CD4-positive, alpha-beta T cell treated with Interferon gamma for 1 hour (primary cell): ENCODE measurements around the gene PRSS3.
"Not testable (repeated sequence)": the region's sequence is repeated elsewhere in the genome, so short reads cannot be mapped to it uniquely, and the experiment has no call there.

Experiments
- DNase-seq: peaks from one replicate; pipeline ENCODE4 v3.0.0-alpha.2; 2020

The PRSS3 gene

DNA sequence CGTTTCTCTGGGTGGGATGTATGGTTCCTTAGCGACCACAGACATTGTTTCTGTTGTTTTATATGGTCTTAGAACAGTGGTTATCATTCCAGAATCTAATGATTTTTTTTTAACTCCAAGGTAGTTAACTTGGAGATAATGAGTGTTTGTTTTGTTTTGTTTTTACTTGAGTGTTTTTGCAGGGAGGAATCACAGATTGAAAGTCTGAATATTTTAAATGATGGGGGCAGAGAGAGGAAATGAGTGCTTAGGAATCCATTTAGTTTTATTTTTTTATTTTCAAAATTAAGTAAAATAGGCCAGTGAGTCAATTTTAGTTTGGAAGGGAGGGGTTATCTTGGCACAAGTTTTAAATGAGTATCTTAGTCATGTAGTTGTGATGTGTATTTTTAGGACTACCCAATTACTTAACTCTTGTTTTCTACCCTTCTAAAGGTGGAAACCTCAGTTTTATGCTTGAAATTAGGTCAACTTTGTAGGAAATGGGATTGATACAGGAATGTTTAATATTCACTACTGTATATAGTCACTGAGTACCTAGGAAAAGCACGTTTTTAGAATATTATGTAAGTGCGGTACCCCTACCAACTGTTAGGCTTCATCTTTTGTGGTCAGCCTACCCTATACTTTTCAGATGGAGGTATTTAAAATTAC, 23.6 kb downstream of the PRSS3 start:
- no peak for DNase-seq

DNA sequence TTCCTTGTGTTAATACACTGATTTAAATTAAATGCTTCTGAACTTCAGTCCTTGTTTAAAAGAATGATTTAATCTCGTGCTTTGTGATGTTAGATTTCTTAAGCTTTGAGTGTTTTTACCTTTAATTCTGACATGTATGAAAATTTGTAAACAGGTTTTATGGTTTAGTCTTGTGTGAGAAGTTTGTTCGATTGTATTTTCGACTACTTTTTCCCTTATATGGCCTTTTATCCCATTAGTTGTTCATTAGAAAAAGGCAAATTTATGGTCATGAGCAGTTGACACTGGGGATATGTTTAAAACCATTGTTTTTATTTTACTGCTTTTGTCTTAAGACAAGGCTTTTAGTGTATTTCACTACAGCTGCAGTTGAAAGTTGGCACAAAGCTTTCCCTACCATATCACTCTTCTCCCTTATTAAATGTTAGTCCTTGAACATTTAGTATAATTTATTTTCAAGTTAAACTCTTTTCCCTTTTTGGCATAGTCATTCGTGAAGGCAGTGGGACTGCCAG, 24.9 kb downstream of the PRSS3 start:
- DNase-seq, result no peak

DNA sequence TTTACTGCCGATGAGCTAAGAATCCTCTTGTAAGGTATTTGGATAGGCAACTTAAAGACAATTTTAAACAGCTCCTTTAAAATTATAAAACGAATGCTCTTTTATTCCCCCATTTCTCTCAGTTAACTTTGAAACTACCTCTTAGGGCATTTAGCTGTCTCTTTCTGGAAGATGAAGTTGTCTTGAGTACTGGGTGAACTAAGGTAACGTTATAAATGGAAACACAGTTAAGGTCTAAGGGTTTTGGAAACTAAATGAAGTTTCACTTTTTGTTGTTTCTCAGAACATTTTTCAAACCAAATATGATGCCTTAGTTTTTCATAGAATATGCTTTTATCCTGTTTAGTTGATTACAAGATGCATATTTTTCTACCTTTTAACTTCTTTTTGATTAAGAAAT, 28.4 kb downstream of the PRSS3 start:
- no peak for DNase-seq

DNA sequence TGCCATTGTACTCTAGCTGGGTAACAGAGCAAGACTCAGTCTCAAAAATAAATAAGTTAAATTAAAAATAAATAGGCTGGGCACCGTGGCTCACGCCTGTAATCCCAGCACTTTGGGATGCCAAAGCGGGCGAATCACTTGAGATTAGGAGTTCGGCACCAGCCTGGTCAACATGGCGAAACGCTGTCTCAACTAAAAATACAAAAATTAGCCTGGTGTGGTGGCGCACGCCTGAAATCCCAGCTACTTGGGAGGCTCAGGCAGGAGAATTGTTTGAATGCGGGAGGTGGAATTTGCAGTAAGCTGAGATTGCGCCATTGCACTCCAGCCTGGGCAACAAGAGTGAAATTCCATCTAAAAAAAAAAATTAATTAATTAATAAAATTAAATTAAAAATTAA, 31.9 kb downstream of the PRSS3 start:
- not testable (repeated sequence) for DNase-seq

DNA sequence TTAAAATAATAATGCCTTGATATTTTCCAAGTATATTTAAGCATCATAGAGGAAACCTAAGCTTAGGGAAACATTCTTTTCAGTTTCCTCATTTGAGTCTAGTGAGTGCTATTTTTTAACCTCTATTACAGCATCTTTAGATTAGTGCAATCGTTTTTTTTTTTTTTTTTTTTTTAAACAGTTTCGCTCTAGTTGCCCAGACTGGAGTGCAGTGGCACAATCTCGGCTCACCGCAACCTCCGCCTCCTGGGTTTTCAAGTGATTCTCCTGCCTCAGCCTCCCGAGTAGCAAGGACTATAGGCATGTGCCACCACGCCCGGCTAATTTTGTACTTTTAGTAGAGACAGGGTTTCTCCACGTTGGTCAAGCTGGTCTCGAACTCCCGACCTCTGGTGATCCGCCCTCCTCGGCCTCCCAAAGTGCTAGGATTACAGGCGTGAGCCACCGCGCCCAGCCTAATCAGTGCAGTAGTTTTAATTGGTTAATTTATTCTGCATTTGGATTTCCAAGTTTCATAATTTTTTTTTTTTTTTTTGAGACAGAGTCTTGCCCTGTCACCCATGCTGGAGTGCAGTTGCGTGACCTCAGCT, 34.4 kb downstream of the PRSS3 start:
- not testable (repeated sequence) for DNase-seq

DNA sequence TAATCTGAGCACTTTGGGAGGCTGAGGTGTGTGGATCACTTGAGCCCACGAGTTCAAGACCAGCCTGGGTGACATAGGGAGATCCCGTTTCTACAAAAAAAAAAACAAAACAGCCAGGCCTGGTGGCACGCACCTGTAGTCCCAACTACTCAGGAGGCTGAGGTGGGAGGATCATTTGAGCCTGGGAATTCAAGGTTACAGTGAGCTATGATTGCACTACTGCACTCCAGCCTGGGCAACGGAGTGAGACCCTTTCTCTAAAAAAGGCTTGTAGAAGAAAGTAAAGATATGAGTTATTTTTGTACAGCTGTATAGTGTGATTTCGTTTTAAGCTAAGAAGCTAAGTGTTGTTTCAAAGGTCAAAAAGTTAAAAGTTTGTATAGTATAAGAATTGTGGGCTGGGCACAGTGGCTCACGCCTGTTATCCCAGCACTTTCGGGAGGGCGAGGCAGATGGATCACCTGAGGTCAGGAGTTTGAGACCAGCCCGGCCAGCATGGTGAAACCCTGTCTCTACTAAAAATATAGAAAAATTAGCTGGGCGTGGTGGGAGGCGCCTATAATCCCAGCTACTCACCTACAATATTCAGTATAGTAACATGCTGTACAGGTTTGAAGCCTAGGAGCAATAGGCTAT, 40.4 kb downstream of the PRSS3 start:
- no peak for DNase-seq

DNA sequence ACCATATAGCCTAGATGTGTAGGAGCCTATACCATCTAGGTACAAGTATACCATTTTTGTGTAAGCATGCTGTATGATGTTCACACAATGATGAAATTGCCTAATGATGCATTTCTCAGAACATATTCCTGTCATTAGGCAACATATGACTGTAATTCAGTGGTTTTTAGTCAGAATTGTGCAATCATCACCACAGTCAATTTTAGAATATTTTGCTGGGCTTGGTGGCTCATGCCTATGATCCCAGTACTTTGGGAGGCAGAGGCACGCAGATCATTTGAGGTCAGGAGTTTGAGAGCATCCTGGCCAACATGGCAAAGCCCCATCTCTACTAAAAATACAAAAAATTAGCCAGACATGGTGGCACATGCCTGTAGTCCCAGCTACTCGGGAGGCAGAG, 40.9 kb downstream of the PRSS3 start:
- DNase-seq, result not testable (repeated sequence)

DNA sequence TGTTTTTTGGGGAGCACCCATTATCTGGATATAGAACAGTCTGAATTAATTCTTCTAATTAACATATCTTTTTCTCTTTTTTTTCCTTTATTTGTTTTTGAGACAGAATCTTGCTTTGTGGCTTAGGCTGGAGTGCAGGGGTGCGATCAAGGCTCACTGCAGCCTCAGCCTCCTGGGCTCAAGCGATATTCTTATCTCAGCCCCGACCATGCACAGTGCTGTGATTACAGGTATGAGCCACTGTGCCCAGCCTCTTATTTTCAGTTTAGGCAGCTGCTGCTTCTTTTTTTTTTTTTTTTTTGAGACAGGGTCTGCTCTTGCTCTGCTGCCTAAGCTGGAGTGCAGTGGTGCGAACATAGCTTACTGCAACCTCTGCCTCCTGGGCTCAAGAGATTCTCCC, 41.8 kb downstream of the PRSS3 start:
- DNase-seq, result no peak

DNA sequence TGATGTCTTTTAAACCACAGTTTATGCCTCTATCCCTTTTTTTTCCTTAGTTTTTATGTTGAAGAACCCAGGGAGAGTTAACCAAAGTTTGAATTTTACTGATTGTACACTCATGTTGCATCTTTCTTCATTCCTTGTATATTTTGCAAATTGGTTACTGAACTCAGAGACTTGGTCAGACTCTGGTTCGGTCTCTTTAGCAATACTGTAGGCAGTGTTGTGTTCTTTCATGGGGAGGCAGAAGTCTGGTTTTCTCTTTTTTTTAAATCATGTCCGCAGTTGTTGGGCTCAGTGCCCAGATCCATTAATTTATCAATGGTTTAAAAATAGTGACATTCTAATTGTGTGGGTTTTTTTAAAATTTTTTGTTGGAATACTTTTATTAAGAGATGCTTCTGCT, 45.0 kb downstream of the PRSS3 start:
- no peak for DNase-seq

DNA sequence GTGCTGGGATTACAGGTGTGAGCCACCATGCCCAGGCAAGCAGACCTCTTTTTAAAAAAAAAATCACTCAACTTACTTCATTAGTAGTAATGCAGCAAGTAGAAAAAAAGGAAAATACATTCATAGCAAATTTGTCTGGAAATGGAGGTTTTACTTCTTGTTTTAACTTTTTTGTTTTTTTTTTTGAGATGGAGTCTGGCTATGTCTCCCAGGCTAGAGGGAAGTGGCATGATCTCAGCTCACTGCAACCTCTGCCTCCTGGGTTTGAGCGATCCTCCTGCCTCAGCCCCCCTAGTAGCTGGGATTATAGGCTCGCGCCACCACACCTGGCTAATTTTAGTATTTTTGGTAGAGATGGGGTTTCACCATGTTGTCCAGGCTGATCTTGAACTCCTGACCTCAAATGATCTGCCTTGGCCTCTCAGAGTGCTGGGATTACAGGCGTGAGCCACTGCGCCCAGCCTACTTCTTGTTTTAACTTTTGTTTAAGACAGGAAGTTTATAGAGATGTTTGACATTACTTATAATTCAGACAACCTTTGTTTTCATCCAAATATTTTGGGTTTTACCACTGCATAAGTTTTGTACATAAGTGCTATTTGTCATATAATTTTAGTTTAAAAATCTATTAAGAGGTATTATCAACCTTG, 48.1 kb downstream of the PRSS3 start:
- peak; percentile 12 for DNase-seq

DNA sequence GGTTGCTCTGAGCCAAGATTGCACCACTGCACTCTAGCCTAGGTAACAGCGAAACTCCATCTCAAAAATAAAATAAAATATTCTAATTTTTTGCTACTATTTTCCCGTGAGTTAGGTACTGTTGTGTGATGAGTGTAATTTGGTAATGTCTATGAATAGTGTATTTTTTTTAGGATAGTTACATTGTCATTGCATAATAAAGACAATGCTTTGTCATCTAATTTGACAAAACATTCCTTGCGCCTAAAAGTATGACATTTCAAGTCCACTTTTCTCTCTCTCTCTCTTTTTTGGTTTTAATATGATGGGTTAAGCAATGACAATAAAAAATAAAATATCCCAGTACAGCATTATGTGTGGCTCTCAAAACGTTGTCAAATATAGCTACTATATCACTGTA, 50.9 kb downstream of the PRSS3 start:
- no peak for DNase-seq

DNA sequence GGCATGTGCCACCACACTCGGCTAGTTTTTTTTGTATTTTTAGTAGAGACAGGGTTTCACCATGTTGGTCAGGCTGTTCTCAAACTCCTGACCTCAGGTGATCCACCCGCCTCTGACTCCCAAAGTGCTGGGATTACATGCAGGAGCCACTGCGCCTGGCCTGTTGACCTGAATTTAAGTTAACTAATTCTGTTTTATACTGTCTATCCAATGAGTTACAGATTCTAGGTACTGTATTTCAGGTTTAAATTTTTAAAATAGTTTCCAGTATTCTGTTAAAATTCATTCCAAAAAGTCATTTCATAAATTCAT, 52.5 kb downstream of the PRSS3 start:
- not testable (repeated sequence) for DNase-seq
